SK-N-SH (cell line): ENCODE measurements around the gene MPZ. TPM values are rescaled to one million over a fixed set of nuclear protein-coding genes. Genes with fewer than 3 reads are reported as not detected.

ENCODE experiments used
- CTCF ChIA-PET: fragments of 300-600, 350-600 bp; formaldehyde crosslinking; extraction: SDS; loops from one replicate; lab custom pipeline; 2021; lab: Yijun Ruan, JAX
- POLR2A ChIA-PET: fragments of 350-600 bp; sonication (Branson Sonifier 250); formaldehyde crosslinking; extraction: SDS; loops from one replicate; lab custom pipeline; 2020; ENCODE audit warnings: antibody characterized with exemption, inconsistent platforms; lab: Yijun Ruan, JAX
- DNase-seq: peaks from one replicate; pipeline ENCODE4 v3.0.0; 2012
- H2AFZ ChIP-seq: fragments of 200-600 bp; sonication (generic); 2 replicates; pipeline ENCODE4 v1.8.1; 2016; ENCODE audit warnings: antibody characterized with exemption, mild to moderate bottlenecking, low read depth
- H3F3A ChIP-seq: fragments of 200-600 bp; sonication (generic); replicated peaks from 2 replicates; pipeline ENCODE3; 2016; ENCODE audit warnings: antibody characterized with exemption, mild to moderate bottlenecking; ENCODE audit not compliant: insufficient read depth
- H3K27ac ChIP-seq, 2 experiments: fragments of 200-500 bp in 1 of 2; fragments of 200-600 bp in 1 of 2; sonication (Bioruptor generic) in 1 of 2; sonication (generic), shearing (Covaris generic) in 1 of 2; 2 replicates each; pipeline versions ENCODE4 v1.5.1 to v1.6.1; 2014 to 2016; ENCODE audit warnings: low read depth in 2 of 2, inconsistent platforms in 1 of 2, low read length in 1 of 2, mild to moderate bottlenecking in 1 of 2, mixed read lengths in 1 of 2
- H3K27me3 ChIP-seq: fragments of 200-600 bp; sonication (generic), shearing (Covaris generic); 2 replicates; pipeline ENCODE4 v1.6.1; 2016; ENCODE audit warnings: mixed run types; ENCODE audit not compliant: insufficient read depth
- H3K36me3 ChIP-seq, 2 experiments: fragments of 200-500 bp in 1 of 2; fragments of 200-600 bp in 1 of 2; sonication (Bioruptor generic) in 1 of 2; sonication (generic) in 1 of 2; replicated peaks in 1 of 2; 2 replicates each; pipeline versions ENCODE3 to v1.5.1; 2014 to 2016; ENCODE audit warnings: low read length in 1 of 2, mild to moderate bottlenecking in 1 of 2; ENCODE audit not compliant: insufficient read depth in 2 of 2, control insufficient read depth in 1 of 2
- H3K4me1 ChIP-seq, 2 experiments: fragments of 200-500 bp in 1 of 2; fragments of 200-600 bp in 1 of 2; sonication (Bioruptor generic) in 1 of 2; sonication (generic), shearing (Covaris generic) in 1 of 2; 2 replicates each; pipeline versions ENCODE4 v1.5.1 to v1.6.1; 2014 to 2016; ENCODE audit warnings: low read depth in 1 of 2, low read length in 1 of 2, mixed run types in 1 of 2; ENCODE audit not compliant: insufficient read depth in 2 of 2, control insufficient read depth in 1 of 2
- H3K4me2 ChIP-seq: fragments of 200-600 bp; sonication (generic), shearing (Covaris generic); 2 replicates; pipeline ENCODE4 v1.6.1; 2017; ENCODE audit warnings: mixed run types
- H3K4me3 ChIP-seq, 2 experiments: fragments of 200-500 bp in 1 of 2; fragments of 200-600 bp in 1 of 2; sonication (Bioruptor generic) in 1 of 2; sonication (generic), shearing (Covaris generic) in 1 of 2; 2 replicates each; pipeline versions ENCODE4 v1.5.1 to v1.8.1; 2014 to 2016; ENCODE audit warnings: low read depth in 2 of 2, inconsistent platforms in 1 of 2, low read length in 1 of 2, mild to moderate bottlenecking in 1 of 2, mixed read lengths in 1 of 2, moderate library complexity in 1 of 2
- H3K79me2 ChIP-seq: fragments of 200-600 bp; sonication (generic); 2 replicates; pipeline ENCODE4 v1.8.1; 2017; ENCODE audit warnings: mild to moderate bottlenecking; ENCODE audit not compliant: insufficient read depth
- H3K9ac ChIP-seq: fragments of 200-600 bp; sonication (generic); 2 replicates; pipeline ENCODE4 v1.6.1; 2017; ENCODE audit warnings: mixed run types
- H3K9me2 ChIP-seq: fragments of 200-600 bp; sonication (generic); 2 replicates; pipeline ENCODE4 v1.6.1; 2017; ENCODE audit warnings: mixed run types
- H3K9me3 ChIP-seq: fragments of 200-600 bp; sonication (generic); 2 replicates; pipeline ENCODE4 v1.6.1; 2017; ENCODE audit warnings: mixed run types, mild to moderate bottlenecking, moderate library complexity
- H4K20me1 ChIP-seq: fragments of 200-600 bp; sonication (generic); 2 replicates; pipeline ENCODE4 v1.6.1; 2017; ENCODE audit warnings: mild to moderate bottlenecking, mixed run types; ENCODE audit not compliant: insufficient read depth
- CHD2 ChIP-seq: fragments of 150-350 bp; IDR thresholded peaks from 2 replicates; pipeline ENCODE4 v1.6.1; 2018; ENCODE audit warnings: low read length; ENCODE audit not compliant: partially characterized antibody
- EP300 ChIP-seq, 2 experiments: IDR thresholded peaks; 2 replicates each; pipeline versions ENCODE4 v1.4.0 to v1.6.1; 2012; ENCODE audit warnings: borderline replicate concordance in 1 of 2, low read depth in 1 of 2, low read length in 1 of 2
- EZH2phosphoT487 ChIP-seq: fragments of 200-600 bp; sonication (generic); IDR thresholded peaks from 2 replicates; pipeline ENCODE4 v1.6.1; 2017; ENCODE audit warnings: low read depth, mixed run types, mild to moderate bottlenecking, antibody characterized with exemption, moderate library complexity, borderline replicate concordance
- FOSL2 ChIP-seq: IDR thresholded peaks from 2 replicates; pipeline ENCODE4 v1.4.0; 2012; ENCODE audit warnings: low read depth, mild to moderate bottlenecking, moderate library complexity, borderline replicate concordance
- FOXJ3 ChIP-seq: sonication (generic); formaldehyde crosslinking; IDR thresholded peaks from 2 replicates; pipeline ENCODE4 v1.5.1; 2020; ENCODE audit warnings: mild to moderate bottlenecking, missing genetic modification reagents
- FOXM1 ChIP-seq: IDR thresholded peaks from 2 replicates; pipeline ENCODE4 v1.4.0; 2012; ENCODE audit warnings: low read depth, mild to moderate bottlenecking
- GABPA ChIP-seq: IDR thresholded peaks from 2 replicates; pipeline ENCODE4 v1.4.0; 2012; ENCODE audit warnings: low read depth, mild to moderate bottlenecking
- GATA2 ChIP-seq: sonication (generic); formaldehyde crosslinking; IDR thresholded peaks from 2 replicates; pipeline ENCODE4 v1.5.0; 2020; ENCODE audit warnings: mild to moderate bottlenecking, missing genetic modification reagents
- JUND ChIP-seq: IDR thresholded peaks from 2 replicates; pipeline ENCODE4 v1.4.0; 2012
- POLR2AphosphoS5 ChIP-seq: IDR thresholded peaks from 2 replicates; pipeline ENCODE4 v1.6.1; 2012; ENCODE audit warnings: low read depth, low read length
- RCOR1 ChIP-seq: fragments of 150-350 bp; IDR thresholded peaks from 2 replicates; pipeline ENCODE4 v1.6.1; 2017; ENCODE audit warnings: antibody characterized with exemption, low read length
- RFX5 ChIP-seq: IDR thresholded peaks from 2 replicates; pipeline ENCODE4 v1.6.1; 2012; ENCODE audit warnings: mild to moderate bottlenecking, improper control_type of control experiment, low read length
- SMC3 ChIP-seq: IDR thresholded peaks from 2 replicates; pipeline ENCODE4 v1.6.1; 2012; ENCODE audit warnings: low read depth, low read length, improper control_type of control experiment
- TCF12 ChIP-seq: IDR thresholded peaks from 2 replicates; pipeline ENCODE4 v1.4.0; 2012
- TEAD4 ChIP-seq: IDR thresholded peaks from 2 replicates; pipeline ENCODE4 v1.4.0; 2012; ENCODE audit warnings: mild to moderate bottlenecking, borderline replicate concordance; ENCODE audit not compliant: insufficient read depth
- USF1 ChIP-seq: IDR thresholded peaks from 2 replicates; pipeline ENCODE4 v1.4.0; 2012; ENCODE audit warnings: low read depth, borderline replicate concordance
- USF2 ChIP-seq: fragments of 150-350 bp; IDR thresholded peaks from 2 replicates; pipeline ENCODE4 v1.6.1; 2017; ENCODE audit warnings: antibody characterized with exemption, low read length, low read depth, borderline replicate concordance
- YY1 ChIP-seq: IDR thresholded peaks from 2 replicates; pipeline ENCODE4 v1.4.0; 2012; ENCODE audit warnings: low read depth, mild to moderate bottlenecking
- ZBTB33 ChIP-seq: IDR thresholded peaks from 2 replicates; pipeline ENCODE4 v1.4.0; 2012; ENCODE audit warnings: low read depth, borderline replicate concordance
- whole genome bisulfite sequencing: methylation state at CpG from one replicate; pipeline ENCODE4 v1.1.6; 2017; ENCODE audit warnings: low lambda C conversion rate; 5-methylcytosine and 5-hydroxymethylcytosine counted together
- polyA plus RNA-seq, 3 experiments: library from polyadenylated mRNA; depleted of rRNA; stranded (reverse); fragments of >200 nt; gene quantifications; 2 replicates each; pipeline ENCODE4 v1.2.3, GENCODE V29; 2012

Gene MPZ
- polyA plus RNA-seq, 1 of the 3 experiments (the other 2 are of a cell fraction) = 2.4 TPM

- no peak overlapping the region for H3K4me3 ChIP-seq
- WGBS = over 99% methylated on average over 8 of the region's 8 CpGs
- POLR2A ChIA-PET = no interaction called here
Measured at GRCh38 chr1:161357073-161357472, 47.3 kb upstream of the MPZ start.

GRCh38 chr1:161351482-161351881, 41.7 kb upstream of the MPZ start:
- no peaks in the 10 kb centered on the region for H3K4me1 ChIP-seq
- no peak for TF ChIP-seq RFX5
- TF ChIP-seq ZBTB33 = no peak
- TF ChIP-seq GATA2 (CRISPR knock-in tag) = no peak
- no peak for TF ChIP-seq YY1
- ChIA-PET POLR2A (interaction anchor here (1.0 kb wide), 1 partner anchor 34 kb away, joined by 3 read pairs; no protein-coding TSS in a partner anchor), CTCF (interaction anchor here (1.3 to 1.4 kb wide), 2 partner anchors 30 to 31 kb away, joined by 4 to 6 read pairs; no protein-coding TSS in a partner anchor)
- no peaks in the 10 kb centered on the region for H3F3A ChIP-seq
- peaks cover 12 to 17% of the 10 kb centered on the region in 2 experiments for H3K36me3 ChIP-seq
- H3K79me2 ChIP-seq = no peaks in the 10 kb centered on the region; the same call in 1 of the 2 replicates
- H4K20me1 ChIP-seq = no peaks in the 10 kb centered on the region
- H3K4me2 ChIP-seq = no peak overlapping the region
- no peak overlapping the region for H2AFZ ChIP-seq
- no peak overlapping the region for H3K4me3 ChIP-seq
- 82% methylated on average over 1 of the region's 1 CpG for WGBS
- H3K27me3 ChIP-seq = no peaks in the 10 kb centered on the region
- no peaks in the 10 kb centered on the region for H3K9me2 ChIP-seq
- no peak for DNase-seq
- H3K9ac ChIP-seq = no peak overlapping the region
- H3K9me3 ChIP-seq = no peaks in the 10 kb centered on the region
- no peak overlapping the region for H3K27ac ChIP-seq

More at GRCh38 chr1:161357073-161357472, 47.3 kb upstream of the MPZ start:
- Histone ChIP-seq H3K9me3 (no peaks in the 10 kb centered on the region), H3K36me3 (peaks cover 0 to 16% of the 10 kb centered on the region in 2 experiments), H2AFZ (no peak overlapping the region), H3K27ac (no peak overlapping the region), H3K79me2 (no peaks in the 10 kb centered on the region; the same call in 1 of the 2 replicates), H3K4me2 (no peak overlapping the region), H3K9ac (no peak overlapping the region), H3K27me3 (no peaks in the 10 kb centered on the region), H3F3A (no peaks in the 10 kb centered on the region), H3K9me2 (no peaks in the 10 kb centered on the region), H4K20me1 (no peaks in the 10 kb centered on the region), H3K4me1 (no peaks in the 10 kb centered on the region)
- DNase-seq = no peak
- CTCF ChIA-PET = interaction anchor here (1.0 to 2.0 kb wide), 3 partner anchors 17 to 42 kb away, joined by 3 to 7 read pairs (median 4); partner anchors contain the start of gene SDHC
- TF ChIP-seq GABPA (no peak), POLR2AphosphoS5 (no peak), SMC3 (no peak), FOXJ3 (CRISPR knock-in tag) (no peak), EP300 (IDR thresholded peaks at IDR 0.05; ENCODE audit: borderline replicate concordance in 1 of 2, low read depth in 1 of 2, low read length in 1 of 2) (no peak), USF1 (no peak), CHD2 (no peak), TCF12 (no peak), RFX5 (no peak), USF2 (no peak), FOSL2 (no peak), RCOR1 (no peak), FOXM1 (no peak), YY1 (no peak), JUND (no peak), EZH2phosphoT487 (no peak), TEAD4 (no peak)
